ENCODE data around the gene RESP18.
"Not testable (repeated sequence)": the region's sequence is repeated elsewhere in the genome, so short reads cannot be mapped to it uniquely, and the experiment has no call there.

RESP18 gene

DNA sequence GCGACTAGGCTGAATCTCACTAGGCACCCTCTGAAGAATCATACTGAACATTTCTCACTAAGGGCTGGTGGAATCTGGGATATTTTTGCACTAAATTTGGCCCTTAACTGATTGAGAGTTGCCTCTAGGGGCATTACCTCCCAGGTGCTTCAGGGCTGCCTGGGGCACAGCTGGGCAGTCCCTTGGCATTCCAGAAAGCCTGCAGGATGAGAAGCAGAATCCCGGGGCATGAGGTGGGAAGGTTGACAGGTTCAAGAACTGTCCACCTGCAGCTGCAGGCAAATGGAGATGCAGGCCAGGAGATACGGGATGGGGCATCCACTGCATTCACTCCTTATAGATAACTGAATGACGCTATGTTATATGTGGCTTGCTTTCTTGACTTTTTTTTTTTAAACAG, 7.4 kb downstream of the RESP18 start:
- DNase-seq, result no peak

DNA sequence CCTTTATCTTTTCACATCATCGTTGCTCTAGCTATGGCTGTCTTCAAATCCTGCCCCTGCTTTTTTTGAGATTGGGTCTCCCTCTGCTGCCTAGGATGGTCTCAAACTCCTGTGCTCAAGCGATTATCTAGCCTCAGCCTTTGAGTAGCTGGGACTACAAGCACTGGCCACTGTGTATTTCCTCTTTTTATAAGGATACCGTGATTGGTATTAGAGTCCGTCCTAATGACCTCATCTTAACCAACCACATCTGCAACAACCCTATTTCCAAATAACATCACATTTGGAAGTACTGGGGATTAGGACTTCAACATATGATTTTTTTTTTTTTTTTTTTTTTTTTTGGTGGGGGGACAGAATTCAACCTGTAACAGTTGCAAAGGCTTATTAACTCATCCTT, 9.1 kb downstream of the RESP18 start:
- DNase-seq, result no peak

DNA sequence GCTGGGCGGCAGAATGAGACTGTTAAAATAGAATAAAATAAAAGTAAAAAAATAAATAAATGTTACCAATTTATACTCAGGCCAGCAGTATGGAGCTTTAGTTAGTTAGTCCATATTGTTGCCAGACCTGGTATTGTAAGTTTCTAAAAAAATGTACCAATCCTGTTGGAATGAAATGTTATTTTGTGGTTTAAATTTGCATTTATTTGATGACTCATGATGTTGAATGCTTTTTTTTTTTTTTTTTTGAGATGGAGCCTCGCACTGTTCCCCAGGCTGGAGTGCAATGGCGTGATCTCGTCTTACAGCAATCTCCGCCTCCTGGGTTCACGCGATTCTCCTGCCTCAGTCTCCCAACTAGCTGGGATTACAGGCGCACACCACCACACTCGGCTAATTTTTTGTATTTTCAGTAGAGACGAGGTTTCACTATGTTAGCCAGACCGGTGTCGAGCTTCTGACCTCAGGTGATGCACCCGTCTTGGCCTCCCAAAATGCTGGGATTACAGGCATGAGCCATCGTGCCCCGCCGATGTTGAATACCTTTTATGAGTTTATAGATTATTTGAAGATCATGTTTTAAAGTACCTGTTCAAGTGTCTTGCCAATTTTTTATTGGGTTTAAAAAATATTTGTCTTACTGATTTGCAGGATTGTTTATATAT, 17.6 kb downstream of the RESP18 start:
- DNase-seq, result no peak

DNA sequence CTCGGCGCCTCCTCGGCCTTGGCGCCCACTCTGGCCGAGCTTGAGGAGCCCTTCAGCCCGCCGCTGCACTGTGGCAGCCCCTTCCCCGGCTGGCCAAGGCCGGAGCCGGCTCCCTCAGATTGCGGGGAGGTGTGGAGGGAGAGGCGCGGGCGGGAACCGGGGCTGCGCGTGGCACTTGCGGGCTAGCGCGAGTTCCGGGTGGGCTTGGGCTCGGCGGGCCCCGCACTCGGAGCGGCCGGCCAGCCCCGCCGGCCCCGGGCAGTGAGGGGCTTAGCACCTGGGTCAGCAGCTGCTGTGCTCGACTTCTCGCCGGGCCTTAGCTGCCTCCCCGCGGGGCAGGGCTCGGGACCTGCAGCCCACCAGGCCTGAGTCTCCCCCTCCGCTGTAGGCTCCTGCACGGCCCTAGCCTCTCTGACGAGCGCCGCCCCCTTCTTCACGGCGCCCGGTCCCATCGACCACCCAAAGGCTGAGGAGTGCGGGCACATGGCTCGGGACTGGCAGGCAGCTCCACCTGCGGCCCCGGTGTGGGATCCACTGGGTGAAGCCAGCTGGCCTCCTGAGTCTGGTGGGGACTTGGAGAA, 19.8 kb downstream of the RESP18 start:
- not testable (repeated sequence) for DNase-seq

DNA sequence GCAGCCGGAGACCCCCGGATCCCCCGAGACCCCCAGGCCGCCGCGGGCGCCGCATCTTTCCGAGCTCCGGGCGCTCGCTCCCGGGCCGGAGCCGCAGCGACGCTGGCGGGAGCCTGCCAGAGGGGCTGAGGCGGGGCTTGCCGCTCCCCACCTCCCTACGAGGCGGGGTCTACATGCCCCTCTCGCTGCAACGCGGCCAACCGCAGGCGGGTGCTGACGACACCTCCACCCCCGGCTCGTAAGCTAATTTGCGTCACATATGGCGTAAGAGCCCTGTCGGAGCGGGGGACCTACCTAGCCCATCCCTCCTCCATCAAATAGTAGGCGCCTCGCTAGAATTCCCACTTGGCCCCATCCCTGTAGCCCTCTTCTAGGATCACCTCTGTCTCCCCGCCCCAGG, 23.3 kb downstream of the RESP18 start, which contains the start of gene PTPRN:
Gene PTPRN (minus strand): TSS at position 124 of the 400 bp plus-strand sequence. CDS start 69 bp downstream, at position 55.
- no peak for DNase-seq

DNA sequence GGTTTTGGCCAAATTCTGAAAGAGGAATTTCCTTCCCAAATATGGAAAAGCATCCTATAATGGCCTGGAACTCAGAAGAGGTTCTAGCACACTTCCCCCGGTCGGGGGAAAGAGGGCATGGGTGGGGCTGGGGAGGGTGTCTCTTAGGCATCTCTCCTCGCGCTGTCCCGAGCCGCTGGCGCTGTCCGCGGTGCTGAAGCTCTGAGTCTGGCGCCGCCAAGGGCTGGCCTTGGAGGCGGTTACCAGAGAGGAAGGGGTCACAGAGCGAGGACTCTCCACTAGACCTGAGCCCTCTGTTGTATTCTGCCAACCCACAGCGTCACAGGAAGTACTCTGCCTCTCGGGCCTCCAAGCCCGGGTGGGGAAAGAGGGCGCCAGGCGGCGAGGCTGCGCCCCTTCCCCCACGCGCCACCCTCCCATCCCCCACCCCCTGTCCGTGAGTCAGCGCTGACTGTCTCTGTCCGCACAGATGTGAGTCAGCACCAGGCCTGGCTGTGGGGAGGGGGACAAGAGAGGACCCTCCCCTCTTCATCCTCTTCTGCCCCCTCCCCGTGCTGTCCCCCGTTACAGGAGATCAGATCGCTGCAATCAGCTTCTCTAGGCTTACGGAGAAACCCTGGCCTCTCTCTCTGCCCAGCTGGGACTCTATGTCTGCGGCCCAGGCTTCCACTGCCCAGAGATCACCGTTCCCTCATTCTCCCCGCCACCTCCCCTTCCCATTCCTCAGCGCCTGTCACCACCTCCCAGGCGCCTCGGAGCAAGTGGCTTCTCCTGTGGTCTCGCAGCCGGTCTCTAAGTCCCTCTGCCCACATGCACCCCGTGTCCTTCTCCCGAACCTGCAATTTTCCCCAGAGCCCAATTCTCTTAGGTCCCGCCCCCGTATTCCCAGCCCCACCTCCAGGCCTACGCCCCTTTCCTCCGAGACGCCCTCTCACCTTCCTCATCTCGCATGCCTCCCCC, 24.1 kb downstream of the RESP18 start:
- DNase-seq, result no peak

DNA sequence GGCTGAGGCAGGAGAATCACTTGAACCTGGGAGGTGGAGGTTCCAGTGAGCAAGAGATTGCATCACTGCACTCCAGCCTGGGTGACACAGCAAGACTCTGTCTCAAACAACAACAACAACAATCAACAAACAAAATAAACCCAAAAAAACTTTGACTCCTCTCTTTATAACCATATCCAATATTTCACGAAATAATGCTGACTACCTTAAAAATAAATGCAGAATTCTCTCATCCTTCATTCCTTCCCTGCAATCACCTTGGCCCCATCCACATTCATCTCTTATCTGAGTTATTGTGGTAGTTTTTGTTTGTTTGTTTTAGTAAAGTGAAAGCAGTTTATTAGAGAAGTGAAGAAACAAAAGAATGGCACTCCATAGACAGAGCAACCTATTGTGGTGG, 26.5 kb downstream of the RESP18 start:
- no peak for DNase-seq

DNA sequence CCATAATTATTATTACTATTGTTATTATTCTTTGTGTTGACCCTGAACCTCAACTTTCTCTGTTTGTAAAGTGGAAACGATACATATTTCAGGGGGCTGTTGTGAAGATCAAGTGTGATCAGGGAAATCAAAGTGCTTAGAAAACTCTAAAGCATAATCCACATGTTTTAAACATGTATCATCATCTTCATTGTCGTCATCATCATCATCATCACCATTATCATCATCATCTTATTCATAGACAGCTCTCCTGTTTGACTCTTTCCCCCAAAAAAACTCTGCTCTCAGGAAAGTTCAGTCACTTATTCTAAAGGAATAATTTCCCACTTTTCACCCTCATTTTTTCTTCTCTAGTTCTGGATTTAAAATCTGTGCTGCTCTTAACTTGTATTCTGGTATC, 28.3 kb downstream of the RESP18 start:
- no peak for DNase-seq

DNA sequence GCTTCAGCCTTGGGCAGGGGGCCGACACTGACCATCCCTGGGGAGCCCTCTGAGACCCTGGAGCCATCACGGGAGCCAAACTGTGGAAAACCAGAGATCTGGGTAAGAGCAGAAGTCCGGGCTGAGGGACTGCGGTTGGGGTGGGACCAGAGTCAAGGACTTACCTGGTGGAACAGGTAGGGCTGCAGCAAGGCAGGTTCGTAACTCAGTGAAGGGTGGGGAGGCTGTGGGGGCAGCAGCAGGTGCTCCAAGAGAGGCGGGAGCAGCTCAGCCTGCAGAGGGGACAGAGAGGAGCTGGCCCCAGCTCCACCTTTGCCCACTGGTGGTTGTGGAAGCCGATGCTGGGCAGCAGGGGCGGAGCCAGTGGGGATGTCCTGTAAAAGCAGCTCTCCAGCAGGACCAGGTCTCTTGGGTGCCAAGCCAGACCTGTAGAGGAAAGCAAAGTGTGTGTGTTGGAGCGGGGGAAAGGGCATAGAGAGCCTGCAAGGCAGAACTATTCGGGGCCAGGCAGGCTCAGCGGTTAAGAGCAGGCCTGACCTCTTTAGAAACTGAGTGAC, 30.1 kb downstream of the RESP18 start:
- DNase-seq, result no peak

DNA sequence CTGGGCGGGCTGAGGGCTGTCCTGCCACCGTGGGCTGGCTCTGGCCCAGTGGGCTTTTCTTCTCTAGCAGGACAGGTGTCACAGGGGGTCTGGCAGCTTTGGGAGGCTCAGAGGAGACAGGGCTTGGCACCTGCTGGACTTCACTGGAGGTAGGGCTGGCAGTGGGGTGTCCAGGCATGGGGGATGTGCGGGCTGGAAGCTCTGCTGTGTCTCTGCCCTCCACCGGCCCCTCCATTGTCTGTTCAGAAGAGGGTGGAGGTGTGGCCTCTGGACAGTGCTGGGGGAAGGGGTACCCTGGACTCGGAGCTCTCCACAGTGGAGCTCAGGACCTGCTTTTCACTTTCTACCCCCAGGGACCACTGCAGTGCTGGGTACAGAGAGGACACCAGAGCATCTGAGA, 32.5 kb downstream of the RESP18 start:
- DNase-seq, result no peak

DNA sequence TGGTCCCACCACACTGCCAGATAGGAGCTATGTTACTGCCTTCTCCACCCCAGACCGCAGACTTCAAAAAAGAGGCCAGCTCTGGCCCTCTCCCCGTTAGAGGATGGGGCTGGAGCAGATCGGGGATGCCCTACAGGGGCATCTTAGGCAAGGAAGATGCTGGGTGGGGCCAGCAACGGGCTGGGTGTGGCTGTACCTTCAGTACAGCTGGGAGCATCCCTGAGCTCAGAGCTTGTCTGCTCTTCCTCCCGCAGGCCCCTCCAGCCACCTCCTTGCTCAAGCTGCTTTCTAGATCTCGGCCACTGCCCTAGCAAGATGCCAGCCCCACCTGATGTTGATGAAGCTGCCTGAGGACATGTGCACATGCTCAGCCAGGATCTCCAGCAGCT, 33.2 kb downstream of the RESP18 start:
- DNase-seq, result no peak

DNA sequence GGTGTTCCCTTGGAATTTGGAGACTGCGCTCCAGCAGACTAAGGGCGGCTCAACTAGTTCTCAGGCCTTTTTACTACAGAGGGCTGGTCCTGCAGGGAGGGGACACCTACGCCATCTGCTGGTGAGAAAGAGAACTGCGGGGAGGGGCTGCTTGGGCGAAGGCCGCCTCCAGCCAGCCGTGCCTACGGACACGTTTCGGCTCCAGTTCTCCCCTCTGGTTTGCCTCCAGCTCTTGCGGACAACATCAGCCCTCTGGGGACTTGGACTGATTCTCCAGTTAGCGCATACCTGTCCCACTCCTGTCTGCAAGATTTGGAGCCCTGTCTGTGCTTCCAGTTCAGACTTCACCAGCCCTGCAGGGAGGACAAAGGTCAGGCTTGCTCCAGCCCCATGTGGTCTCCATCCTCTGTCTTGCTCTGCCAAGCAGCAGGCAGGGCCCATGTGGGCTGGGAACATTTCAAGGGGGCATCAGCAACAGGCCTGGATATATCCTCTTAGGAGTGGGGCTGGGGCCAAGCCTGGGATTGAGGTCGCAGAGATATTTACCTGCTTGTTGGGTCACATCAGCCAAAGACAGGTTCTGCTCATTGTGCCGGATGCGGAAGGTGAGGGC, 33.7 kb downstream of the RESP18 start:
- DNase-seq, result no peak

DNA sequence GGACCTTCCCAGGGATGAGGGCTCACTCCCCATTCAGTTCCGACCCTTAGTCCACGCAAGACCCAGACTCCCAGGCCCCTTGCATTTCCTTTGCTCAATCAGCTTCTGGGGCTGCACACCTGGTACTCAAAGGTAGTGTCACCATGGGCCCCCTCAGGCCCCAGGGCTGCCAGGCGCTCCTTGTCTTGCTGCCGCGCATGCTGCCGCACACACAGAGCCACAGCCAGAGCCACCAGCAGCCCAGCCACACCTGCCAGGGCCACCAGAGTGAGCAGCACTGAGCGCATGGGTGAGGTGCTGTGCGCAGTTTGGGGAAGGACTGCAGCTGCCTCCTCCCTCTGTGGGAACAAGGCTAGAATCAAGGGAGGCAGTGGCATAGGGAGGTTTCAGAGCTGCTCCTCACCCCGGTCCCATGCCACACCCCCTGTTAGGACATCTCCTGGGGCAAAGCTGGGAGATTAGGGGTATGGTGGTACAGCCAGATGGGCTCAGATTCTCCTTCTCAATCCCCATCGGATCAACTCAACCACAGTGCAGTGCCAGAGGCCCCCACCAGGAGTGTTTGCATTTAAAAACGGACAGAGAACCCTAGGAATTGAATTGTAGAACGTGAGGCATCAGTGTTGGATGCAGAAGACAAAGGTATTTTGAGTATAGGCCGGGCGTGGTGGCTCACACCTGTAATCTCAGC, 34.6 kb downstream of the RESP18 start:
- DNase-seq, result no peak

DNA sequence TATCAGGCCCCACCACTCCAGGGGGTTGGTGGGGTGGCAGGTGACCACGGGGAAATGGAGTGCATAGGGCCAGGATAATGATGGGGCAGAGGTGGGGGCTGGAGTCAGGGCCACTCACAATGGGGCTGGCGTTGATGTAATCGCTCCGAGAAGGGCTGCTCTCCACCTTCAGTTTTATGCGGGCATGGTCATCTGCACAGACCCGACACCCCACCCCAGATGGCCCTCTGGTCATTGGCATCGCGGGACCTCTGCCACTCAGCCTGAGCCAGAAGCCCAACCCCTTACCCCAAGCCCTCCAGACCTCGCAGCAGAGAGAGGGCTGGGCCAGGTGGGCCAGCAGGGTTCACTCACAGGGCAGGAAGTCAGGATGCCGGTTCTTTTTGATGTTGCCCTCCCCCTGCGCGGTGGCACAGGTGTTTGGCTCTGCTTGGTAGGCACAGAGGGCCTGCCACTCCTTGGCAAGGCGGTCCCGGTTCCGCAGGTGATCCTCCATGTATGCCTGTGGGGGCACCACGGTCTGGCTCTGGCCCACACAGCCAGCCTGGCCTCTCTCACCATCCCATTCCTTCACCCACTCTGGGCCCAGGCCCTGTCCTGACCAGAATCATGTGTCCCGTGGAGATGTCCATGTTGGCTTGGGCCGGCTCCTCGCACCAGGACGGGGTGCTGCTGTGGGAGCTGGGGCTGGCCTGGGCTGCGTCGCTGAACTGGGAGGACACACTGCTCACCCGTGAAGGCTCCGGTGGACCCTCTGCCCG, 35.7 kb downstream of the RESP18 start:
- no peak for DNase-seq

DNA sequence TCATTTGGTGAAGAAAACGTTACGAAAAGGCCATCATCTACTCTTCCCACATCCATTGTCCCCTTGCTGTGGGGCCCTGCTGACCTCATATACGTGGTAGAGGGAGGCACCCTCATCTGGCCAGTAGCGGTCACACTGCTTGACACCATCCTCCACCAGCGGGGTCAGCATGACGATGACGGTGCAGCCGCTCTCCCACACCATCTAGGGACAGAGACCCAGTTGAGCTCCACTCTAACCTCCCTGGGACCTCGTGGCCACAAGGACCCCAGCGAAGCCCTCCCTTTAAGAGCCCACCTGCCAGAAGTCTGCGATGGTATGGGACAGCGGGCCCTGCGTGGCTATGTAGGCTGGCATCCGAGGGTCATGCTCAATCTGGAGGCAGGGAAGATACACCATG, 36.4 kb downstream of the RESP18 start:
- DNase-seq, result no peak

DNA sequence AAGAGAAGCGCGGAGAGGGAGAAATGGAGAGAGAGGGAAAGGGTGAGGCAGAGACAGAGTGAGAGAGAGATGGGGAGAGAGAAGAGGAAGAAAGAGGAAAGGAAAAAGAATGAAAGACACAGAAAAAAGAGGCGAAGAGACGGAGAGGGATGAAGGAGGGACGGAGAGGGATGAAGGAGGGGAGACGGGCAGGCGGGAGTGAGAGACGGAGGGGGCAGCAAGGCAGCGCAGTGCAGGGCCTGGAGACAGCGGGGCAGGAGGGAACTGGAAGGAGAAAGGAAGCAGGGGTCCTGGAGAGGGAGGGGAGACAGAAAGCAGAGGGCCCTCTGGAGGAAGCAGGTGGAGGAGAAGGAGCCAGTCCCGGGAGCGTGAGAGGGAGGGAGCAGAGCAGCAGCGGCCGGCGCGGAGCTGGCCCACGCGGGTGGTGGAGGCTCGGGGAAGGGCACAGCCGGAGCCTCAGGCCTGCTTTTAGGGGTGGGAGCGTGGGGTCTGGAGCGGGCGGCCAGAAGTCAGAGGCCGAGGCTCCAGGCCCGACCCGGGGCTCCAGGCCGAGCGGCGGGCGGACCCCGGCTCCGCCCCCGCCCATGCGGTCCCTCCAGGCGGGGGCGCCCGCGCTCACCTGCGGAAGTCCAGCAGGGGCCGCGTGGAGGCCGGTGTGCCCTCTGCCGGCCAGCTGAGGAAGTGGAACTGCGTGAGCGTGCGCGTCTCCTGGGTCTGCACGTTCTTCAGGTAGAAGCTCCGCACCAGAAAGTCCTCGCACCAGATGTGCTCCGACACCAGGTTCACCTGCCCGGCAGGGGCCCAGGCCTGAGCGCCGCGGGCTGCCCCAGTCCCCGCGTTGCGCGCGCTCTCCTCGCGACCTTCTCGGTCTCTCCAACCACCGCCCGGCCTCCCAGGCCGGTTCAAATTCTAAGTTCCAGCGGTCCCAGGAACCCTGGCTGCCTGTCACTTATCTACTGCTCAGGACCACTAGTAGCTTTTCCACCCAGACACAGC, 37.9 kb downstream of the RESP18 start:
- DNase-seq, result no peak

DNA sequence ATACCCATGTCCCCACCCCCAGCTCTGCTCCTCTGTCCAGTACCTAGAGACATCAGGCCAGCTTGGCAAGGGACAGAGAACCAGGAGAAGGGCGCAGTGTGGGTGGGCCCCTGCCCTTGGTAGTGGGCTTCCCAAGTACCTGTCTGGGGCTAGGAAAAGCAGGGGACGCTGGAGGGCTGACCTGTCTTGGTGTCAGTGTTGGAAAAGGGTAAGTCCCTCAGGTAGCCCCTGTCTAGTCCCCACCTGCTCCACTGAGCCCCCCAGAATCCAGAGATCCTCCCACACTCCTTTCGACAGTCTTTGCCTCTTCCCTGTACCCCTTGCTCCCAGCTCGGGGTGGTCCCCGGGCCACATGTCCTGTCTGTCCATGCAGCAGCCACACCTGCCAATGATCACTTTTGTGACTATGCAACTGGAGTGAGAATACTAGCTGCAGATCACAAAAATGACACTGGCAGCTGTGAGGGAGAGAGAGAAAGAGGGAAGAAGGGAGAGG, 38.8 kb downstream of the RESP18 start:
- DNase-seq, result no peak

DNA sequence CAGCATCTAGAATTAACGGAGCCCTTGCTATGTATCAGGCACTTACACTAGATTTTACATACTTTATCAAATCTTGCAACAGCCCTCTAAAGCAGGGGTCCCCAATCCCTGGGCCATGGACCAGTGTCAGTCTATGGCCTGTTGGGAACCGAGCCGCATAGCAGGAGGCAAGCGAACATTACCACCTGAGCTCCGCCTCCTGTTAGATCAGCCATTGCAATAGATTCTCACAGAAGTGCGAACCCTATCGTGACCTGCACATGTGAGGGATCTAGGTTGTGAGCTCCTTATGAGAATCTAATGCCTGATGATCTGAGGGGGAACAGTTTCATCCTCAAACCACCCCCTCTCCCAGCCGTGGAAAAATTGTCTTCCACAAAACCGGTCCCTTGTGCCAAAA, 39.9 kb downstream of the RESP18 start:
- DNase-seq, result no peak

DNA sequence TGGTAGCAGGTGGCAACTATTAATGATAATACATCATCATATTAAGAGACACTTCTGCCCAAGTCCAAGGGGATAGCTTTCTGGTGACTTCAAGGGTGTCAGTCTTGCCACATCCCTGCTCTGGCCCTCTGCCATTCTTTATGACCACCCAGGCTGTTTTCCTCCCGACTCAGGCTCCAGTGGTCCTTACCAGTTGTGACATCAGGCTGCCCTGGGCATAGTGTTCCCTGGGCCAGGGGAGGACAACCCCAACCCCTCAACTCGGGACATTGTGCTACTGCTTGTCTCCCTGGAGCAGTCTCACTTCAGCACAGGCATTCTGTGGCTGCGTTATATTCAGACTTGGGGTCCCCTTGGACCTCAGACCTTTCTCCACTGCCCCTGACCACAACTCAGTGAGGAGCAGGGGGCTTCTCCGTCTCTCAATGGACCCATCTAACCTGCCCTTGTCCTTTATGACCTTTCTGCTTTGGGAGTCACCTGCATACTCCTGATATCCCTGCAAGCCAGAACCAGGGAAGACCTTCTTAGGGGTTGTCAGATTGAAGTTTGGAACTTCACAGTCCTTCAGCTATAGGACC, 40.5 kb downstream of the RESP18 start:
- no peak for DNase-seq

DNA sequence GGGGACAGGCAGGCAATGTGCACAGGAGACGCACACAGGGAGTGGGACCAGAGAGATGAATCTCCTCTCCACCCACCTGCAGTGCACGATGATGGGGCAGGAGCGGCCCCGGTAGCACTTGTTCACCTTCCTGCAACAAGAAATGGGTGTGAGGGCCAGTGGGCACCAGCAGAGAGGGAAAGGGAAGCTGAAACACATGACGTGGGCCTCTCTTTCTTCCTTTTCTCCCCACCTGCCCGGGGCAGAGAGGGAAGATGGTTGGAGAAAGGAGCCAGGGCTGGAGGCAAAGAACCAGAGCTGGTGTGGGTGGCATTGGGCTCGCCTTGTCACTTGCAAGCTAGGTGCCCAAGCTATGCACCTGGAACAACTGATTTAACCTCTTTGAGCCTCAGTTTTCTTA, 41.1 kb downstream of the RESP18 start:
- no peak for DNase-seq

All from cortex of kidney (tissue), 1 donor.